ENCODE data around the gene GLRX5.

Gene GLRX5

DNA sequence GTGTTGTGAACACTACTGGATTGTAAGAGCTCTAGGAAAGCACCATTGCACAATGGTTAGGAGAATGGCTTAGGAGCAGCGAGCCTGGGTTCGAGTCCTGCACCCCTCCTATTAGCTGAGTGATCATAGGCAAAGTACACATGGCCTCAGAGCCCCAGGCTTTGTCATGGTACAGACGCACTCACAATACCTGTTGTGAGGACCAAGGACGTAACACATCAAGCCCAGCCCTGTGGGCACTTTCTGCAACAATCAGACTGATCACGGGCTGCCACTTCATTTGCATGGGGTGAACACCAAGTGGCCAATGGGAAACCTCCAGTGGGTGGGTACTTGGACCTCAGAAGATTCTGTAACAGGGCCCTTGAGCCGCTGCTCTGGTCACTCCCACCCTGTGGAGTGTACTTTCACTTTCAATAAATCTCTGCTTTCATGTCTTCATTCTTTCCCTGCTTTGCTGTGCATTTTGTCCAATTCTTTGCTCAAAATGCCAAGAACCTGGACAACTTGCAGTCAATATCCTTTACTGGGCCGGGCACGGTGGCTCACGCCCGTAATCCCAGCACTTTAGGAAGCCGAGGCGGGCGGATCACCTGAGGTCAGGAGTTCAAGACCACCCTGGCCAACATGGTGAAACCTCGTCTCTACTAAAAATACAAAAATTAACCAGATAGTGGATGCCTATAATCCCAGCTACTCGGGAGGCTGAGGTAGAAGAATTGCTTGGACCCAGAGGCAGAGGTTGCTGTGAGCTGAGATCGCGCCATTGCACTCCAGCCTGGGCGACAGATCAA, 28.2 kb downstream of the GLRX5 start:
- no peaks in the 10 kb centered on the region for H3K4me1 ChIP-seq (ENCODE audit: insufficient read depth, low read length)
- no peak for ATAC-seq (ENCODE audit: insufficient read depth, low read depth)
- no peaks in the 10 kb centered on the region for H3K9me3 ChIP-seq (ENCODE audit: insufficient read depth, low read length, severe bottlenecking)
- H3K79me2 ChIP-seq (ENCODE audit: insufficient read depth, low read length): no peaks in the 10 kb centered on the region
- H3K27ac ChIP-seq (ENCODE audit: low read length): no peak overlapping the region
- H3K9ac ChIP-seq (ENCODE audit: low read depth, low read length): no peak overlapping the region
- TF ChIP-seq, protein P1, sequence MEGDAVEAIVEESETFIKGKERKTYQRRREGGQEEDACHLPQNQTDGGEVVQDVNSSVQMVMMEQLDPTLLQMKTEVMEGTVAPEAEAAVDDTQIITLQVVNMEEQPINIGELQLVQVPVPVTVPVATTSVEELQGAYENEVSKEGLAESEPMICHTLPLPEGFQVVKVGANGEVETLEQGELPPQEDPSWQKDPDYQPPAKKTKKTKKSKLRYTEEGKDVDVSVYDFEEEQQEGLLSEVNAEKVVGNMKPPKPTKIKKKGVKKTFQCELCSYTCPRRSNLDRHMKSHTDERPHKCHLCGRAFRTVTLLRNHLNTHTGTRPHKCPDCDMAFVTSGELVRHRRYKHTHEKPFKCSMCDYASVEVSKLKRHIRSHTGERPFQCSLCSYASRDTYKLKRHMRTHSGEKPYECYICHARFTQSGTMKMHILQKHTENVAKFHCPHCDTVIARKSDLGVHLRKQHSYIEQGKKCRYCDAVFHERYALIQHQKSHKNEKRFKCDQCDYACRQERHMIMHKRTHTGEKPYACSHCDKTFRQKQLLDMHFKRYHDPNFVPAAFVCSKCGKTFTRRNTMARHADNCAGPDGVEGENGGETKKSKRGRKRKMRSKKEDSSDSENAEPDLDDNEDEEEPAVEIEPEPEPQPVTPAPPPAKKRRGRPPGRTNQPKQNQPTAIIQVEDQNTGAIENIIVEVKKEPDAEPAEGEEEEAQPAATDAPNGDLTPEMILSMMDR (IDR thresholded peaks at IDR 0.05; ENCODE audit: borderline replicate concordance, extremely low read depth, low read length, poor library complexity, severe bottlenecking): no peak
- TF ChIP-seq EZH2 (IDR thresholded peaks at IDR 0.05; ENCODE audit: borderline replicate concordance, low read depth, low read length, severe bottlenecking): no peak
- H4K20me1 ChIP-seq (ENCODE audit: insufficient read depth, low read length): no peaks in the 10 kb centered on the region
- no peak overlapping the region for H2AFZ ChIP-seq (ENCODE audit: low read depth, low read length)
- H3K27me3 ChIP-seq (ENCODE audit: insufficient read depth, low read length, poor library complexity): peaks cover 3% of the 10 kb centered on the region
- H3K4me2 ChIP-seq (ENCODE audit: insufficient read depth, low read length): no peak overlapping the region
- no peak for DNase-seq
- no peaks in the 10 kb centered on the region for H3K36me3 ChIP-seq (ENCODE audit: insufficient read depth, low read length)
- no peak overlapping the region for H3K4me3 ChIP-seq (ENCODE audit: low read depth in 1 of 2, low read length in 2 of 2)

DNA sequence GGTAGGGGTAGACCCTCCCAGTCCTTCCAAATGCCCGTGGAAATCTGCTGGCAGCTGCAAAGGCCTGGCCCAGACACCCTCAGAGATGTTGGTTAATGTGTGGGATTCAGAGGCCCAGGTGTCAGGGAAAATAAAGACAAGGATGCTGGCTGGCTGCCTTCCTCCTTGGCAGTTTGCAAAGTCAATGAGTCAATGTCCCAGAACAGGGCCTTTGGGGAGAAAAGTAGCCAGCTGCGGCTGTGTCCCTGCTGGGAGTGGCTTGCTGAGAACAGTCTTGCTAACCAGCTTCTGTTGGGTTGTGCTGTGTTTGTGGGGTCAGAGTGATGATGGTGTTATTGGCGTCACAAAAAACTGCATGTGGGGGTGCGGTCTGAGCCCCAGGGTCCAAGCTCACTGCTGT, 29.2 kb downstream of the GLRX5 start:
- Histone ChIP-seq H3K4me2 (ENCODE audit: insufficient read depth, low read length) (no peak overlapping the region), H3K9me3 (ENCODE audit: insufficient read depth, low read length, severe bottlenecking) (no peaks in the 10 kb centered on the region), H3K9ac (ENCODE audit: low read depth, low read length) (no peak overlapping the region), H3K36me3 (ENCODE audit: insufficient read depth, low read length) (no peaks in the 10 kb centered on the region), H3K4me1 (ENCODE audit: insufficient read depth, low read length) (no peaks in the 10 kb centered on the region), H3K27ac (ENCODE audit: low read length) (no peak overlapping the region), H3K27me3 (ENCODE audit: insufficient read depth, low read length, poor library complexity) (peaks cover 3% of the 10 kb centered on the region), H2AFZ (ENCODE audit: low read depth, low read length) (no peak overlapping the region), H3K79me2 (ENCODE audit: insufficient read depth, low read length) (no peaks in the 10 kb centered on the region), H3K4me3 (ENCODE audit: low read depth in 1 of 2, low read length in 2 of 2) (no peak overlapping the region), H4K20me1 (ENCODE audit: insufficient read depth, low read length) (no peaks in the 10 kb centered on the region)
- no peak for DNase-seq
- TF ChIP-seq EZH2 (IDR thresholded peaks at IDR 0.05; ENCODE audit: borderline replicate concordance, low read depth, low read length, severe bottlenecking): no peak
- TF ChIP-seq, protein P1 (IDR thresholded peaks at IDR 0.05; ENCODE audit: borderline replicate concordance, extremely low read depth, low read length, poor library complexity, severe bottlenecking): no peak
- no peak for ATAC-seq (ENCODE audit: insufficient read depth, low read depth)

DNA sequence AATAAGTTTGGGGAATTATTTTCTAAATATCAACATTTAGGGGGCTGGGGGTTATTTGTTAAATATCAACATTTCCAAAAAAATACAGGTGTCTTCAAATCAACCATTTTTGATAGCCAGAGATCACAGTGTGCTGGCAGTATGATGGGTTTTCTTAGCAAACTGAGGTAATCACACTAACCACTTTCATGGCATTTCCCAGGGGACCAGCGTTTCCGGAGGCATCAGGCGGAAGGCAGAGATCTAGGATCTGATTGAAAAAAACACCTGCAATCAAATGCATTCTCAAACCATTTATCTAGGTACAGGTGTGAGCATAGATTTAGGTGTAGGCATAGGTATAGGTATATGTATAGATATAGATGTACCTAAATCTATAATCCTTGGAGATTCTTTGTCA, 34.6 kb downstream of the GLRX5 start:
- Histone ChIP-seq H3K4me3 (ENCODE audit: low read depth in 1 of 2, low read length in 2 of 2) (no peak overlapping the region), H3K9ac (ENCODE audit: low read depth, low read length) (no peak overlapping the region), H3K27me3 (ENCODE audit: insufficient read depth, low read length, poor library complexity) (peaks cover 6% of the 10 kb centered on the region), H3K4me2 (ENCODE audit: insufficient read depth, low read length) (no peak overlapping the region), H4K20me1 (ENCODE audit: insufficient read depth, low read length) (no peaks in the 10 kb centered on the region), H3K4me1 (ENCODE audit: insufficient read depth, low read length) (no peaks in the 10 kb centered on the region), H2AFZ (ENCODE audit: low read depth, low read length) (no peak overlapping the region), H3K36me3 (ENCODE audit: insufficient read depth, low read length) (no peaks in the 10 kb centered on the region), H3K79me2 (ENCODE audit: insufficient read depth, low read length) (no peaks in the 10 kb centered on the region), H3K27ac (ENCODE audit: low read length) (no peak overlapping the region), H3K9me3 (ENCODE audit: insufficient read depth, low read length, severe bottlenecking) (no peaks in the 10 kb centered on the region)
- DNase-seq (no peak), ATAC-seq (ENCODE audit: insufficient read depth, low read depth) (no peak)
- no peak for TF ChIP-seq EZH2 (IDR thresholded peaks at IDR 0.05; ENCODE audit: borderline replicate concordance, low read depth, low read length, severe bottlenecking)
- TF ChIP-seq, protein P1 (IDR thresholded peaks at IDR 0.05; ENCODE audit: borderline replicate concordance, extremely low read depth, low read length, poor library complexity, severe bottlenecking): no peak
